Stimulated activated CD4-positive, alpha-beta T cell treated with anti-CD3 and anti-CD28 coated beads, Interleukin-4, amount 100 ng/mL, for 1 hour (primary cell): Measurements from ENCODE around the gene DUXA.

Source experiments
- DNase-seq: peaks from one replicate; pipeline ENCODE4 v3.0.0-alpha.2; 2020

DUXA gene

GRCh38 chr19:57105976-57106721 is 61.1 kb downstream of the DUXA start:
- no peak for DNase-seq
